ENCODE measurements around the gene CAP1.

DNA sequence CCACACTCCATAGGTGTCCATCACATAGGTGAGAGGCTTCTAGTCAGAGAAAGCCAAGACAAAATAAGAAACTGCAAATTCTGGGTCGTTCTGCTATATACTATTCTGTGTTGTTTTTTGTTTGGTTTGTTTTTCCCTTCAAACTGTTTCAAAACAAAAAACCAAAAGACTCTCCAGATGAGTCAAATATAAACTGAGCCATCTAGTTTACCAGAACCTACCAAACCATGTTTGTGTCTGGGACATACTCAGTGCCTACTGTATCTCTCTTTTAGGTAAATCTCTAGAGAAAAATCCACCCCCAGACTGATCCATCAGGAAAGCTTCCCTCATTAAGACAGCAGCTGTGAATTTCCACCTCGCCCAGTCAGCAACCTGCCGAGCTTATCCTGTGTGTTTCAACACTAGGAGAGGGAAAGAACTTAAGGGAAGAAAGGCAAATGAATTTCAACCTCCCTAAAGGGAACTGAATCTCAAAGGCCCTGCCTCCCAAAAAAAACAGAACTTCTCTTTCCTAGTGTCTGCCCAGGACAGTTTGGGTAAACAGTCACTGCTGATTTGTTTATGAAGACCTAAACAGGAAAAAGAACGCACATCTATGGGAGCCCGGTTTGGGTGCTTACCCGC, 39.4 kb downstream of the CAP1 start:
- TF ChIP-seq, protein P1, sequence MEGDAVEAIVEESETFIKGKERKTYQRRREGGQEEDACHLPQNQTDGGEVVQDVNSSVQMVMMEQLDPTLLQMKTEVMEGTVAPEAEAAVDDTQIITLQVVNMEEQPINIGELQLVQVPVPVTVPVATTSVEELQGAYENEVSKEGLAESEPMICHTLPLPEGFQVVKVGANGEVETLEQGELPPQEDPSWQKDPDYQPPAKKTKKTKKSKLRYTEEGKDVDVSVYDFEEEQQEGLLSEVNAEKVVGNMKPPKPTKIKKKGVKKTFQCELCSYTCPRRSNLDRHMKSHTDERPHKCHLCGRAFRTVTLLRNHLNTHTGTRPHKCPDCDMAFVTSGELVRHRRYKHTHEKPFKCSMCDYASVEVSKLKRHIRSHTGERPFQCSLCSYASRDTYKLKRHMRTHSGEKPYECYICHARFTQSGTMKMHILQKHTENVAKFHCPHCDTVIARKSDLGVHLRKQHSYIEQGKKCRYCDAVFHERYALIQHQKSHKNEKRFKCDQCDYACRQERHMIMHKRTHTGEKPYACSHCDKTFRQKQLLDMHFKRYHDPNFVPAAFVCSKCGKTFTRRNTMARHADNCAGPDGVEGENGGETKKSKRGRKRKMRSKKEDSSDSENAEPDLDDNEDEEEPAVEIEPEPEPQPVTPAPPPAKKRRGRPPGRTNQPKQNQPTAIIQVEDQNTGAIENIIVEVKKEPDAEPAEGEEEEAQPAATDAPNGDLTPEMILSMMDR (IDR thresholded peaks at IDR 0.05): no peak
- TF ChIP-seq POLR2A (IDR thresholded peaks at IDR 0.05; ENCODE audit: low read depth): no peak

Data from esophagus muscularis mucosa (tissue), 3 donors.